ENCODE measurements around the gene APOBR. TPM values are rescaled to one million over a fixed set of nuclear protein-coding genes. Genes with fewer than 3 reads are reported as not detected.

APOBR gene
- total RNA-seq, 1 donor from 2014 or later: 6.8 TPM

GRCh38 chr16:28532940-28533647, 38.7 kb downstream of the APOBR start:
- DNase-seq (ENCODE audit: low spot score): no peak
- Mint-ChIP-seq H3K27me3 (ENCODE audit: unreplicated experiment) (peaks cover 3% of the 10 kb centered on the region), H3K4me3 (ENCODE audit: unreplicated experiment) (no peak overlapping the region), H3K4me1 (ENCODE audit: unreplicated experiment) (no peaks in the 10 kb centered on the region), H3K27ac (ENCODE audit: unreplicated experiment) (no peak overlapping the region), H3K9me3 (ENCODE audit: unreplicated experiment) (no peaks in the 10 kb centered on the region), H3K36me3 (ENCODE audit: low read depth, unreplicated experiment) (no peaks in the 10 kb centered on the region)
- no peak for TF ChIP-seq CTCF (IDR thresholded peaks at IDR 0.05; ENCODE audit: unreplicated experiment)

- no peak for DNase-seq (ENCODE audit: low spot score)
- Mint-ChIP-seq H3K27ac (ENCODE audit: unreplicated experiment) (no peak overlapping the region), H3K27me3 (ENCODE audit: unreplicated experiment) (peaks cover 3% of the 10 kb centered on the region), H3K36me3 (ENCODE audit: low read depth, unreplicated experiment) (no peaks in the 10 kb centered on the region), H3K9me3 (ENCODE audit: unreplicated experiment) (no peaks in the 10 kb centered on the region), H3K4me1 (ENCODE audit: unreplicated experiment) (no peaks in the 10 kb centered on the region), H3K4me3 (ENCODE audit: unreplicated experiment) (no peak overlapping the region)
- TF ChIP-seq CTCF (IDR thresholded peaks at IDR 0.05; ENCODE audit: unreplicated experiment): no peak
Observed at GRCh38 chr16:28534542-28535373, 40.3 kb downstream of the APOBR start.

- no peaks in the 10 kb centered on the region for H3K9me3 Mint-ChIP-seq (ENCODE audit: unreplicated experiment)
- no peak overlapping the region for H3K27ac Mint-ChIP-seq (ENCODE audit: unreplicated experiment)
- H3K27me3 Mint-ChIP-seq (ENCODE audit: unreplicated experiment): peaks cover under 1% of the 10 kb centered on the region
- no peak for DNase-seq (ENCODE audit: low spot score)
- no peaks in the 10 kb centered on the region for H3K4me1 Mint-ChIP-seq (ENCODE audit: unreplicated experiment)
- no peaks in the 10 kb centered on the region for H3K36me3 Mint-ChIP-seq (ENCODE audit: low read depth, unreplicated experiment)
- no peak for TF ChIP-seq CTCF (IDR thresholded peaks at IDR 0.05; ENCODE audit: unreplicated experiment)
- no peak overlapping the region for H3K4me3 Mint-ChIP-seq (ENCODE audit: unreplicated experiment)
Observed at GRCh38 chr16:28537076-28537475, 42.6 kb downstream of the APOBR start.

- Mint-ChIP-seq H3K36me3 (ENCODE audit: low read depth, unreplicated experiment) (no peaks in the 10 kb centered on the region), H3K27me3 (ENCODE audit: unreplicated experiment) (no peaks in the 10 kb centered on the region), H3K27ac (ENCODE audit: unreplicated experiment) (no peak overlapping the region), H3K4me3 (ENCODE audit: unreplicated experiment) (no peak overlapping the region), H3K9me3 (ENCODE audit: unreplicated experiment) (no peaks in the 10 kb centered on the region), H3K4me1 (ENCODE audit: unreplicated experiment) (no peaks in the 10 kb centered on the region)
- TF ChIP-seq CTCF (IDR thresholded peaks at IDR 0.05; ENCODE audit: unreplicated experiment): no peak
- DNase-seq (ENCODE audit: low spot score): no peak
Observed at GRCh38 chr16:28537964-28538732, 43.7 kb downstream of the APOBR start.
